CD4-positive, alpha-beta T cell treated with Interferon alpha-2 for 1 hour (primary cell): Measurements from ENCODE around the gene MAP6.

Experiments used
- DNase-seq, 2 donors: peaks; one replicate each; pipeline ENCODE4 v3.0.0-alpha.2; 2020 to 2022

Gene MAP6

DNA sequence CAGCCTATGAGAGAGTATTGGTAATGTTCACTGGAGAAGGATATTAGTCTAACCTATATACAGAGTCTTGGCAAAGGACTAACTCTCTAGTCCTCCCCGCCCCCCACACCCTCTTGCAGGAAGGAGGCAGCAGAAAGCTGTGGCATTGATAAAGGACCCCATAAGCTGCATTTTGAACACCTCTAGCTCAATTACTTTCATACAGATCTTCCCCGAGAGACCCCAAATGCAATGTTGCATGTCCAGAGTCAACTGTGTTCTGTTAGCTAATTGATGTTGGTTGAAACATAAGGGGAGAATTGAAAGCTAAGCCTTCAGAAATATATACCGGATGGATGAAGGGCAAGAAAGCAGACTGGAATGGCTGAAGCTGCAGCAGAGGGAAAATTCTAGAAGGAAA is 2.8 kb downstream of the MAP6 start:
- no peak for DNase-seq

DNA sequence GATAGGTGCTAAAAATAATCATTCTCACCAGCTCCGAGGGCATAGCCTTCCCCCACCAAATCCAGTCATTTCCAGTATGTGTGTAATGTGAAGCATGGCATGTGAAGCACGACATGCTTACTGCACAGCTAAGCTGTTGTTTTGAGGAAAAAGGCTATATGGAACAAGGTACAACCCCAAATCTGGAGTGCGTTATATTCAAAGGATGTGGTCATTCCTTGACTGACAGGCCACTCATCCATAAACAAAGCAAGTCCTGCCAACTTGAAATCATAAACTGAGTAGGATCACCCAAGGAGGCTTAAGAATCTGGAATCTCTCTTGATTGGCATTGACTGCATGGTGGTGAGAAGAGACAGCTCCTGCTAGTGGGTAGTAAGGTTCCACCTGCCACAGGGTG is 3.7 kb downstream of the MAP6 start:
- DNase-seq = no peak

DNA sequence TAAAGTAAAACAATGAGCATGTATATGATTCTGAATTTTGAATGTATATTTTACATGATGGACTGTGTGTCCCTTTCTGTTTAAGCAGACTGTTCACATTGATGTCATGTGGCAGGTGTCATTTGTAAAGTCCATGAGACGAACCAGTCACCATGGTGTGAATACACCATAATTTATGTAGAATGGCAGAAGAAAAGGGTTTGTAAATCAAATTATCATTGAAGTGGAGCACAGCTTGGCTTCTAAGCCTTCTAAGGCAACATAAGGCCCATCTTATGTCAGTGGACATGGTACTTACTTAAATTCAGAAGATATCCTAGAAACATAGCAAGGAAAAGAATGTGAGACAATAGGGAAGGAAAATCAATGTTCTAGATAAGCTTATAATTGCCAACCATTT is 4.4 kb downstream of the MAP6 start:
- DNase-seq = no peak

DNA sequence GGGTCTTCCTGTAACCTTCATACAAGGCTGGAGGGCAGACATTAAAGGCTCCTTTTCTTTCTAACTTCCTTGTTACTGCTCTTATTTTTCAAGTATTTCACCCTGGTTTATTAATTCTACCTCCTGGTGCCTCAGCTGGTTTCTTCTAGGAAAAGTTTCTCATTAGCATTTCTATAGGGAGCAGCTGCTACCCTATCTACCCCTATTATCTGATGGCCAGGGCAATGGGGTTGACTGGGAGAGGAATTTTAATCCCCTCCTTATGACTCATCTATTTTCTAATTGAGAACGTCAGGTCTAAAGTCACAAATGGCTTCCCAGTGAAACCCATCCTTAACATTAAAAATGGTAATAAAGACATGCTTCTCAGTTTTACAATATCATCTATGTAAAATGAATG is 5.0 kb downstream of the MAP6 start:
- no peak for DNase-seq

DNA sequence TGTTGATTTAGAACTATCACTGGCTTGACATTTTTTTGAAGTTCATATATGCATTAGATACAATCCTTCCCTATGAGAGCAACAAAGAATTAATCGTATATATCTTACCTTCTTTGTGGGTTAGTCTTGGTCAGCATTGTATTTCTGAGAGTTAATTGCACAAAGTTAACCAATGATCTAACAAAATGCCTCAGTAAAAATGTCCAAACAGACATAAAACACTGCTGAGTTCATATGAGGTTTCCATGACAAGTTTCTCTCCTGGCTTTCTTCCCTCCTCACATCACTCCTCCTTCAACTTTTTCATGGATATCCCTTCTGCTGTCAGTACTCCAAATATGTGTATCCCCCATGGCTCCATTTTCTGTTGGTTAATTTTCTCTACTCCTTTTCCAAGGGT is 9.0 kb downstream of the MAP6 start:
- DNase-seq = no peak

DNA sequence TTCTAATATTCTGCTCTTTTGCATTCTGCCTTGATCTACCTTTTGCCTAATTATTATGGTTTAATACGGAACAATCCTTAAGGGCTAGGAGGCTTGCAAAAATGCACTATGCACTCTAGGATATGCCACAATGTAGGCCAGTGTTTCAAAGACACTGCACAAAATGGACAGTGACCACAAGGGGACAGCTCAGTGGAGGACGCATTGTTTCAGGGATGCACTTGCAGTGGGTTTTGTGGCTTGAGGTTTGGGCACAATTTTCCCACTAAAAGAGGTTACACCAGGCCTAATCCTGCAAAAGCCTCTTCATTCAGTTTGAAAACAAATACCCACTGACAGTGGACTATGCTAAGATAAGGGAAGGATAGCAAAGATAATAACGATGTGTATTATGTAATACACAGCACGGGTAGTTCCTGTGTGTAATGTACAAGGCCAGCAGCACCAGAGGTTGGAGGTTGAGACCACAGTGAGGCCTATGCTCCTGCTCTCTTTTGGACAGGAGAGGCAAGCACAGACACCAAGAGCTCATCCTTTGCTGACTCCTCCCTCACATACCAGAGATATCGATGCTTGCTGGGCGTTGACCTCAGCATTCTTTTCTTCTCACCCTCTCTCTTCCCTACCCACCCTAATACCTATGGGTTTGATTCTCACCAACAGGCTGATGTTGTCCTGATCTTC is 12.7 kb downstream of the MAP6 start:
- no peak for DNase-seq

DNA sequence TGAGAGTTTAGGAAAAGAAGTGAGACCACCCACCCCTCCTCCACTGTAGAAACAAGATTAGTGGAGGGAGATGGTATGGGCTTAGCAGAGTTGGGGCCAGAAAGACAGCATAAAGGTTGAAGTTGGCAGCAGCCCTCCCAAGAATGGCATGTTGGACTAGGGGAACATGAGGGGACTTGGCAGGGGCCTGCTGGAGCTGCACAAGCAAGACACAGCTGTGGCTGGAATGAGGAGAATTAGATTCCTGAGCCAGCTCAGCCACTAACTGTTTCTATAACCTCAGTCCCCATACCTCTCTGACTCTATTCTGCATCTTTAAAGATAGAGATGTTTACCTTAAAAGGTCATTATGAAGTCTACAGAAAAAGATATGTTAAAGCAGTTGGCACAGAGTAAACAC is 13.2 kb downstream of the MAP6 start:
- DNase-seq = no peak

DNA sequence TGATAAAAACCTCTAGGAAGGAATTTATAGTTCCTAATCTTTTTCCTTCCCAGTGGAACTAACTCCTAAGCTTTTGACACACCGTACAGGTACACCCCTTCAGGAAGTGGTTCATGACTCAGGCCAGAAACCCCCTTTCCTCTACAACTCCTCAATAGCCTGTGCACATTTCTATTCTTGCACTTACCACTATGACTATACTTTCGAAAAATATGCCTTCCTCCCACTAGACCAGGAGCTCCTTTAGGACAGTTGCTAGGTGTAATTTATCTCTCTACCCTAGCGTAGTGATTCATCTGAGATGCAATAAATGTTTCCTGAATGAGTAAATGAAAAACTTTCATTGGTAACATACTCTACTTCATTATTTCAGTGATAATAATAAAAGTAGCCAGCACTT is 14.5 kb downstream of the MAP6 start:
- no peak for DNase-seq

DNA sequence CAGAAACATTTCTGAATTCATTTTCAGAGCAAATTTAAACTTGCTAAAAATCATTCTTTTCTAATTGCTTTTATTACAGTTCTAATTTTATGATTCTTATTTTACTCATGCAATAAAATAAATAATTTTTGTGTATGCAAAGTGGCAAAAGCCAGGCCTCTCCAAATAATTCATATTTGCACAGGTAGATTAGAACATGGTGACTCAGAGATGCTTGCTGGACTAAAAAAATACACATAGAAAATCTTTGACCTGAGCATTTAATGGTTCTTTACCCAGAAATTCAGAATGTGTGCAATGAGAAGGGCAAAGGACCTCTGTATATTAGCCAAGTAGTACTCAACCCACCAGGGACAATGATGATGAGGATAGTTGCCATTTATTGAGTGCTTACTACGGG is 15.3 kb downstream of the MAP6 start:
- DNase-seq = no peak

DNA sequence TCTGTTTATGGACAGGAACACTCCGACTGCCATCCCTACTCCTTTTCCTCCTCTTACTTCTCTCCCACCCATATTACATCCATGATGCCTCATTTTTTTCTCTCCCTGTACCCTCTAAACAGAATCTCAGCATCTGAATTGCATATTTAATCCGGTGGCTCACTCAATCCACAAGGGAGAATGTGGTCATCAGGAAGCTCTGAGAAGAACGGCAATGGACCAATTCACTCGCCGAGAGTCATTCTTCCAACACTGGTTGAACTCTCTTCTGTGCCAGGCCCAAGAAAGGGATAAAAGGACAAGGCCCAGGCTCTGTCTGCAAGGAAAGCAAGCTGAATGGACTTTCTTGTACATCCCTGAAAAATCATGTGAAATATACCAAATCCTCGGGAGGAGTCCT is 15.9 kb downstream of the MAP6 start:
- DNase-seq = no peak

DNA sequence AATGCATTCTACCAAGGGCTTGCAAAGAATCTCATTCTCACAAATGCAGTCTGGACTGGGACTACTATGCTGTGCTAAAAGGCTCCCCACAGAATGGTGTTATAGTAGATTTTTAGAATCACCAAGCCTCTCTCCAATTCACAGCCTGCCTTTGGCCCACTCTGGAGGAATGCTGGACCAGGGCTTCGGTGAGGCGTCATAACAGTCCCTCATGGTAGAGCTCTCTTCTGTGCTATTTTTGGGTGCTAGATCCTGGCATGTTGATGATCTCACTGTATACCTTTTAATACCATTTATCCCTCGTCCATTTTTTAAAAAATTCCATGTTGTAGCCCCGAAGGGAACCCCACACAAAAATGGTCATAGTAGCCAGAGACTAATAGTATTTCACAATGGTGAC is 17.6 kb downstream of the MAP6 start:
- no peak for DNase-seq

DNA sequence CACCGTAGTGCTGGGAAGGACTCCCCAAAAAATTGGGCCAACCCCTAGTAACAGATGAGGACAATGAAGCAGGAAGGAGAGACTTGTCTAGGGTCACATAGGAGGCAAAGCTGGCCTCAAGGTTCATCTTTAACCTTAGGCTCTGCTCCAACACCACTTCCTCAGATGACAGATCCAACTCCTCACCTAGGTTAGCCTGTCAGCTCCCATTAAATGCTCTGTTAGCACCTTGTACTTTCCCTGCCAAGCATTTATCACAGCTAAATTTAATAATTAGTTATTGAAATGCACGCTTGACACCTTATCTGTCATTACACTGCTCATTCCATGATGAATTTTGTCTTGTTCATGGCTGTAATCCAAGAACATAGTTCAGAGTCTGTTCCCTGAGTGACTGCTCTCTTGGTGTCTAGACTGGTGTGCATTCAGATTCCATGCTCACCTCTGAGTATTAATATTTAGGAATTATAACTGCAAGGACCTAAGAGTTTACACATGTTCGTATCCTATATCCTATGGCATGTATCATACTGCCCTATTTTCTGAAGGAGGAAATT is 18.6 kb downstream of the MAP6 start:
- DNase-seq = no peak

DNA sequence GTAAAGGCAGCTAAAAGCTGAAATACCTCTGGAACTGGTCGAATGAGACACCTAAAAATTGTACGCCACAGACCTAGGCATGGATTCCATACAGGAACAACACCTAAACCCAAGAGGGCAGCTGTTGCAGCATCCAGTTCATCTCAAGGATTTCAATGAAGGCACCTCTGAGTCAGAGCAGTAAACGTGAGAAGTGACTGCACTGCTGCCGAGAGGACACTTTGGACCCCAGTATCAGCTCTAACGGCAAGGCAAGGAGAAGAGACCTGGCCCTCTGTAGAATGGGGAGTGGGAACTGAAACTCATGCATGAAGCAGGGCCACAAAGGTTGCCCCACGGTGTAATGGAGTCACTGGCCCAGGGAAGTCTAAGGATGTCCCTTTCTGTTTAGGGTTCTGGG is 23.9 kb downstream of the MAP6 start:
- no peak for DNase-seq

DNA sequence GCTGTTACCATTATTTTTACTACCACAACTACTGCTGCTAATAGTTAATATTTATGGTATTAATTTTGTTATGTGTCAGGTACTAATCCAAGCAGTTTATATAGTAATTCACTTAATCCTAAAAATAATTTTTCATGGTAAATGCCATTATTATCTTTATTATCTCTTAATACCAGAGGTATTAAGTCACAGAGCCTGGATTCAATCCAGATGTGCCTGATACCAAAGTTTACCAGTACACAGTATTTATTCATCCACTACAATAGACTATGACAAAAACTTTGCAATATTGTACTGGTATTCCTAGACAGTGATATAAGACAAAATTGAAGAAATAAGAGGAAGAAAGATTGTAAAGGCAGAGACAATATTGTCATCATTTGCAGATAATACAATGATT is 24.5 kb downstream of the MAP6 start:
- DNase-seq = no peak

DNA sequence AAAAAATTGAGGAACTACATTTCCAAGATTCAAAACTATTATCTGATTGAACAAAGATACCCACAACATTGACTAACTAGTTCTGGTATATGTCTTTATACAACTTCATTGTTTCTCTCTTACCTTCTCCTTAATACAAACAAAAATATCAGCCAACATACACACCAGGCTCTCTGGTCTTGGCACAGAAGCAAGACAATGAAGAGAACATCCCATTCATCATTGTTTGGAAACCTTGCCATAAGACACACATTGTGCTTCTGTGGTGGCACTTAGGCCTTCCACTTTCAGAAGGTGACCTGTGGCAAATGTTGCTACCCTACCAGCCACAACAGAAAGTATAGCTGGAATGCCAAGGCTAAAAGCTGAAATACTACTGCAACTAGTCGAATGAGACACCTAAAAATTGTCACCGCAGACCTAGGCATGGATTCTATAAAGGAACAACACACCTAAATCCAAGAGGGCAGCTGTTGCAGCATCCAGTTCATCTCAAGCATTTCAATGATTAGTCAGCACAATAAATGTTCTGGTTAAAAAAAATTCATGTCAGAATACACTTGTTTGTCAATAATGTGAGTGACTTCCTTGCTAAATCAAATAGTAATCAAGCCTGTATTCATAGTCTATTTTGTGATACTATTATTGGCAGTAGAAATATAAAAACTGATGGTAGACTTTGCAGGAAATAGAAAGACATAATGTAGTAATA is 26.3 kb downstream of the MAP6 start:
- DNase-seq = no peak

DNA sequence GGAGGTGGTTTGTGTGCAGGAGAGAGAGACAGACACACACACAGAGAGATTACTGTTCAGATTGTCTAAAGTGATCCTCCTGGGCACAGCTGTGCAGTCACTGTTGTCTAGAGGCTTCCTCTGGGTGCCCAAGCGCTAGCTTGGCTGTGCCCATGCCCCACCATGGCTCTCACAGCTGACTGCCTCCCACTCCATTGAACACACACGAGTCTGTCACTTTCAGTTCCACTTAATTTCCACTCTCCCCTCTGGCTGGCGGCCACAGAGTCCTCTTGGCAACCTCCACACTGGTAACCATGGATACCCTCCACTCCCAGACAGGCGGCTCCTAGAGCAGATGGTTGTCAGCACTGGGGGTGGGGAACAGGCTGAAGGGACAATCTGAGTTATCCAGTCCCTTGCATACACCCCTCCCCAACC is 29.1 kb downstream of the MAP6 start:
- peak; percentile 3 to 24 for DNase-seq

DNA sequence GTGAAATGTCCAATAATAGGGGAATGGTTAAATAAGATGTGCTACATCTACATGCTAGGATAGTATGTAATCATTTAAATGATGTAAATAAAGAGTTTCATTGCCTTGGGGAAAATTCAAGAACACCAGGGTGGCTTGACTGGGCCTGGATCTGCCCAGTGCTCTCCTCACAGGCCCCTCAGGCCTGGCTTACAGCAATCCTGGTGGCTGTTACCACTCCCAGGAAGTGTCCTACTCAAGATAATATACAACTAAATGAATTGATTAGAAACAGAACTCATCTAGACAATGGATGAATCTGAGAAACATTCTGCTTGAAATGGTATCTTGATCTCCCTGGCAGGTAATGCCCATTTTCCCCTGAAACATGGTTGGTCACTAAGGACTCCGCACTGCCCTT is 30.8 kb downstream of the MAP6 start:
- DNase-seq = no peak

DNA sequence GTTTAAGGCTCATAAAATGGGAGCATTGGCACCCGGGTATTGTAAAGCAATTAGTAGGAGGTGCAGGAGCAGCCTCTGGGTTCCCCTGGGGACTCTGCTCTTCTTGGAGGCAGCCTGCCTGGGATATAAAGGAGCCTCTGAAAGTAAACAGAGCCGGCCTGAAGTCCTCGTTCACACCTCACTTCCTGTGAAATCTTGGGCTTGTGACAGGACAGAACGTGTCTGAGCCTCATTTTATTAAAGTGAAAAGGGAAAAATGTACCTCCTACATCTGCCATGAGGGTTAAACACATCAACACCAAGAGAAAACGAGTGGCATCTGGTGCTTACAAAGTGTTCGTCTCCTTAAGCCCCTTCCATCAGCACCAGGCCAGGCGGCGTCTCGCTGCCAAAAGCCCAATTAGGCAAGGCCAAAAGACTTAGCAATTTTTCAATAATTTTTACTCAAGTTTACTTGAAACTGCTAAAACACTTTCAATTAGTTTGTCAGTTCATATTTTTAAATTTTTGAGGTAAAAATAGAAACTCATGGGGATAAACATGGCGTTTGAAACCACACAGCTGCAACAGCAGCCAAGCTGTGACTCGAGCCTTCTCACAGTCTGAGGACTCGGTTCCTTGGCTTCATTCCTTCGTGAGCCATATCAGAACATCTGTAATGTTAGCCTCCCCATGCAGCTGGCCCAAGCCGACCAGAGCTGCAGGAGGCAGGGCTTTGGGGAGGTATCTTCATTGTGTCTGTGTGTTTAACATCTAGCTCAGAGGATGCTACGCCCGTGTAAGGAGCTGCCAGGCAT is 33.6 kb downstream of the MAP6 start:
- no peak for DNase-seq

DNA sequence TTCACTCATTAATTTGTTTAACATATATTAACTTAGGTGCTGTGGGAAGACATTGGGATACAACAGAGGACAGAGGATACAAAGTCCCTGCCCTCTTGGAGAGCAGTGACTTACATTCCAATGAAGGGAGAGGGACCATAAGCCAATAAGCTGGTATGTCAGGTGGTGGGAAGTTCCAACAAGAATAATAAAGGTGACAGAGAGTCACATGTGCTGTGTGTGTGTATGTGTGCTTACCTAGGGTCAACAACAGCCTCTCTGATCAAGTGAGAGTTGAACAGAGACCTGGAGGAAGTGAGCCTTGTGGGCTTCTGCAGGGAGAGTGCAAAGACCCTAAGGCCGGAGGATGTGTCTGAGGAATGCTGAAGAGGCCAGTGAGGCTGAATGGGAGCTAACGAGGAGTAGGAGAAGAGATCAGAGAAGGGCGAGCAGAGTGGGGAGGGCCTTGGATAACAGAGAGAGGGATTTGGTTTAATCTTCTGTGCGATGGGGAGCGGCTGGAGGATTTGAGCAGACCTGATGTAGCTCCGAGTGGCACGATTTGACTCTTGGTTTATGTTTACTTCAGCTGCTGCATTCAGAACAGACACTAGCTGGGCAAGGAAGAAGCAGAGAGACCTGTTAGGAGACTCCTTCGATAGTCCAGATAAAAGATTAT is 35.3 kb downstream of the MAP6 start:
- no peak for DNase-seq

DNA sequence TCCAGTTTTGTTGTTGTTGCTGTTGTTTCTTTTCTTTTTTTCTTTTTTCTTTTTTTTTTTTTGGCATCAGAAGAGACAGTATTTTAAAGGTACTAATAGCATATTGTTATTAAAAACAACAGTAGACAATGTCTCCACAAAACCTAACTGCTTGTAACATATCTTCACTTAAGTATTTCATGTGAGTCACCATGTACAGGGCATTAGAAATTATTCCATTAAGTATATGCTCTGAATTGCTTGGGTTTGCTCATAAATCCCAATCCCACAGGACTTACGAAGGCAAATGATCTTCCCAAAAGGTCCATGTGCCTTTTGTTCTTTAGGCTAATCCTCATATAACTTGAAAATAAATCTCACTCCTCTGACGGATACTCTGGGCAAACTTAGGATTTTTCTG is 35.9 kb downstream of the MAP6 start:
- no peak for DNase-seq

DNA sequence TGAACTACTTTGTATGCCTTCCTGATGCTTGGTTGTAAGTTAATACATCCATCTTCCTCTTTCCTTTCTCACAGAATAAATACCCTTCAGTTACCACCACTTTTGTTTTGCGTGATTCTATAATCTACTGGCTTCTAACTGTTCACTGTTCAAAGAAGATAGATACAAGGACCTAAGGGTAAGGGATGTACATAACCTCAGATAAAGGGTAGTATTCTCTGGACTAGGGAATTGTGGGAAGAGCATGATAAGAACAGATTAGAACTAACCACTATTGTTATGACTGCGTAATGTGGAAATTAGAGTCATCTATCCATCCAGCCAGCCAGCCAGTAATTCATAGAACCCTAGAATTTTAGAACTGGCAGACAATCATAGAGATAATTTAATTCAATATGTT is 36.4 kb downstream of the MAP6 start:
- no peak for DNase-seq

DNA sequence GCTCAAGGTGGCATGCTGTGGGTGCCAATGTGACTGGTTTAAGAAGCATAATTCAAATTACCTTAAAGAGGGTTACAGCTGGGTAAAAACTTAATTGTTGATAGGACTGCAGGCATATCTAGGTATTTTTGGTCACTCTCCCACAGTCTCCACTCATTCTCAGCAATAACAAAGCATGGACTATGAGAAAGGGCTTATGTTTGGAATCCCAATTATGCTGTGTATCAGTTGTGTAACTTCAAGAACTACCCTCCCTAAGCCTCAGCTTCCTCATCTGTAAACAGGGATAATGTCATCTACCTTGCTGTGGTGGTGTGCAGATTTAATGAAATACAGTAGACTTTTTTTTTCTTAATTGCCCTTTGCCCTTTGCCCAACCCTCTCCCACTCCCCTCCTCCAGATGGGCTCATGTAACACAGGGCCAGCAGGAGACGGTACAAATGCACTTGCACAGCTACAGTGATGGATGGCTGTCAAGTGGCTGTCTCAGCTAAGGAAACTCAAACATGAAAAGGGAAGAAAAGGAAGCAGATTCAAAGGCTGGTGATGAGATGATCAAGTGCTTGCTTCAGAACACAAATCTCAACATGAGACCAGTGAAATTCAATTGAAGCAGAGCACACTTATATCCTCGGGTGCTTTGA is 37.6 kb downstream of the MAP6 start:
- DNase-seq = no peak
